NCI-H2227 (cell line): ENCODE results near the gene KLHL28.

Experiments used
- DNase-seq: peaks from one replicate; lab custom pipeline; 2025; ENCODE audit not compliant: unreplicated experiment; lab: John Stamatoyannopoulos, UW

The KLHL28 gene

DNA sequence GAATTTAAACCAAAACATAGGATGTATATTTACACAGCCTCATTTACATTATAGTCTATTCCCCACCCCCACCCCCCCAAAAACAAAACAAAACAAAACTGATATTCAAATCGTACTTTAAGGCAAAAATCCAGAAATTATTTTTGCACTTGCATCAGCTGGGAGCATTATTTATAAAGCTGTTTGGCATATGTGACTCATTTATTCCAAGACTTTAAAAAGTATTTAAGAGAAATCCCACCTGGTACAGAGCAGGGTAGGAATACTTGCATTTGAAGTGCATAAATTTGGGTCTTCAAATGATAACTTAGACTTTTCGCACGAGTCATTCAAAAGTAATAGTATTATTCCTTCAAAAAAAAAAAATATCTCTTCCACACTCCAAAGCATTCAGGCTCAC is 1.1 kb downstream of the KLHL28 start:
- DNase-seq = no peak

- DNase-seq = no peak
Observed at GRCh38 chr14:44960146-44960545, 1.6 kb downstream of the KLHL28 start.

DNA sequence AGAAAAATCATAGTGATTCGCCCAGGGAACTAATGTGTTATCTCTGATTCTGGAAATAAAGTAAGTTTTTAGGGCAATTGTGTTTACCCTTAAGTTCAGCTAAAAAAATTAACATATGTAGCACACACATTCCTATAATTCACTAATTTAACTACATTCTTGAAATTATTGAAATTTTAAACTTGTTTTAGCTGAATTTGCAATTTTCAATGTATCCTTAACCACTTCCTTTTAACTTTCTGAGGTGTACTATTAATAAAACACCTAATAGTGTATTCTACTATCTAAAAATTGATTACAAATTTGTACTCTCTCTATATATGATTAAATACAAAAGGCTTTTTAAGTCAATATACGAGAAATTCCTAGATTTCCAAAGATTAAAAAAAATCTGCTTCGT is 2.2 kb downstream of the KLHL28 start:
- no peak for DNase-seq

DNA sequence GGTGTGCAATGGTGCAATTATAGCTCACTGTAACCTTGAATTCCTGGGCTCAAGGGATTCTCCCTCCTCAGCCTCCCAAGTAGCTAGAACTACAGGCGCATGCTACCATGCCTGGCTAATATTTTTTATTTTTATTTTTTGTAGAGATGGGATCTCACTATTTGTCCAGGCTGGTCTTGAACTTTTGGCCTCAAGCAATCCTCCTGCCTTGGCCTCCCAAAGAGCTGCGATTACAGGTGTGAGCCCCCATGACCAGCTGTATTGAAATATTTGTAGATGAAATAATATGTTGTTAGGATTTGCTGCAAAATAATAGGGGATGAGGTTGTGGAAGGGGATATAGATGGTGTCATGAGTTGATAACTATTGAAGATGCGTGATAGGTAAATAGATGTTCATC is 4.9 kb downstream of the KLHL28 start:
- no peak for DNase-seq

GRCh38 chr14:44955528-44955927 is 6.2 kb downstream of the KLHL28 start:
- no peak for DNase-seq

DNA sequence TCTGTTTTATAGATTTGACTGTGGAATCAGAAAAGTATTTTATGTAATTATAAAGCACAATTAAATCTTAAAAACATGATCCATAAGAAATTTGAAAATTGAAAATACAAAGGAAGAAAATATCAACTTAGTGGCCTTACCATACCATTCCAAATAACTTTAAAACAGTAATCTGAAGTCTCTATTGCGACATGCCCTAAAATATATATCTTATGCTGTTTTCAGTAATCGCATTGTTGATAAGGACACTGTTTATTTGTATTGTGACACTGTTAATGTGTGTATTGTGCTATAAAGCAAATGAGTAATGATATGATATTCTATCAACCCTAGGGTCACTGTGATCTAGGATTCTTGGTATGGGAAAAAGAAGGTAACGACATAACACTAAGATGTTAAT is 7.0 kb downstream of the KLHL28 start:
- DNase-seq = no peak

DNA sequence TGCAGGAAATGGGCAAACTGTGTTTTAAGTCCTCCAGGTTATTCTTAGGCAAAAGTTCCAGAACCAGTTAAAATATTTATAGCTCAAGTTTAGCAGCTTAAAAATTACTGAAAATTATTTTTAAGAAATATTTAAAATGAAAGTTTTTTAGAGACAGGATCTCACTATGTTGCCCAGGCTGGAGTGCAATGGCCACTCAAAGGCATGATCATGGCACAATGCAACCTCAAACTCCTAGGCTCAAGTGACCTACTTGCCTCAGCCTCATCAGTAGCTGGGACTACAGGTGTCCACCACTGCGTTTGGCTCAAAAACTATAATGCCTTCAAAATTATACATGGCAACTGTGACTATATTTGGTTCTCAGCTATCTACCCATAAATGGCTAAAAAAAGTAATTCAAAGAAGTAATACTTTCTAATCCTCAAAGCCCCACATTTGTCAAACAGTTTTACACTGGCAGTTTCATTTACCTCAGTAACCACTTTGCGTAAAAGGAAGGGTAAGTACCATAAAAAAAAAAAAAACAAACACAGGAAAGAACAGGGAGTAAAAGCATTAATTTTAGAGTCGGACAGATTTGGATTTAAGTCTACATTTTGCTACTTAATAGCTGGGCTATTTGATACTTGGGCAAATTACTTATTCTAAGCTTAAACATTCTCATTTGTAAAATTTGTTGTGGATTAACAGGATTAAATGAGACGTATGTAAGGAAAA is 9.2 kb downstream of the KLHL28 start:
- no peak for DNase-seq

DNA sequence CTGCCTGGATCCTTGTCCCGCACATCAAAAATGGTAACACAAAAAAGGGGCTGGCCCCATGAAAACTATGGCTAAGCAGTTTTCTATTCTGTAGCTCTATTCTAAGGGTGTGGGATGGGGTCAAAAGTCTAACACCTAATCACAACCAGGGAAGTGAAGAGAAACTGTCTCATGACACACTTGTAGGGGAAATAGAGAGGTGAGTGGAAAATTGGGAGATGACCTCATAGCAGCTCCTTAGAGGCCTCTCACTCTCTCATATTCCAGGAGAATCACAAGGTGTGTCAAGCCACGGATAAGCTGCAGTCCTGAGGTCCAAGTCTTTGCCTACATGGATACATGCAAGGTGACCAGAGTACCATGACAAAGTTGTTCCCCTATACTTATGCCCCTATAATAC is 10.7 kb downstream of the KLHL28 start:
- DNase-seq = no peak

DNA sequence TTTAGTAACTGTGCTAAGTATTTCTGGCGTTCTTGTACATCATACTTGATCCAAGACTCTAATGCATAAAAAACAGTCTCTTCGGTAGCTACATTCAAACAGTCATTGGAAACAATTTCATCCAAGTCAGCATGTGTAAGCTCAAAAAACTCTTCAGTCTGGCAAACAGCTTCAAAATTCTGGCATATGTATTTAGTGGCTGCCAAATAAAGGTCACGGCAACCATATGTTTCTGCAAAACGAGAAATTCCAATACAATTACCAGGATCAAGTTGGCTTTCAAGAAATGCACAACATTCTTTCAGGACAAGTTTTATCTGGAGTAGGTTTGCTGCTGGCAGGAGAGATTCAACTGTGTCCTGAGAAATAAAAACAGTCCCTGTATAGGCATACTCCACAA is 16.5 kb downstream of the KLHL28 start:
- no peak for DNase-seq

DNA sequence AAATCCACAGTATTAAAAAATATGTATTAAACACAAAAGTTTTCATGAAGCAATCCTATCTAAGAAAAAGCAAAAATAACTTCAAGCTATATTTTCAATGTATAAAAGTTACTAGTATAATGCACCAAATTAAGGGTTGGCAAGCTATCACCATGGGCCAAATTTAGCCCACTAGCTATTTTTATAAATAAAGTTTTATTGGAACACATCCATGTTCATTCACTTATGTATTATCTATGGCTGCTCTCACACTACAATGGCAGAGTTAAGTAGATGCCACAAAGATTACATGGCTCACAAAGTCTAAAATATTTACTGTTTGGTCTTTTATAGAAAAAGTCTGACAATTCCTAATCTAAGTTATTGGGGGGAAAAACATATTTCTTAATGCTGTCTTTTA is 17.6 kb downstream of the KLHL28 start:
- DNase-seq = no peak

GRCh38 chr14:44942436-44942835 is 19.3 kb downstream of the KLHL28 start:
- DNase-seq = no peak

GRCh38 chr14:44941591-44941990 is 20.2 kb downstream of the KLHL28 start:
- no peak for DNase-seq

GRCh38 chr14:44940944-44941343 is 20.8 kb downstream of the KLHL28 start:
- no peak for DNase-seq

- no peak for DNase-seq
Observed at GRCh38 chr14:44940211-44940610, 21.5 kb downstream of the KLHL28 start.

GRCh38 chr14:44937547-44937946 is 24.2 kb downstream of the KLHL28 start:
- DNase-seq = no peak

DNA sequence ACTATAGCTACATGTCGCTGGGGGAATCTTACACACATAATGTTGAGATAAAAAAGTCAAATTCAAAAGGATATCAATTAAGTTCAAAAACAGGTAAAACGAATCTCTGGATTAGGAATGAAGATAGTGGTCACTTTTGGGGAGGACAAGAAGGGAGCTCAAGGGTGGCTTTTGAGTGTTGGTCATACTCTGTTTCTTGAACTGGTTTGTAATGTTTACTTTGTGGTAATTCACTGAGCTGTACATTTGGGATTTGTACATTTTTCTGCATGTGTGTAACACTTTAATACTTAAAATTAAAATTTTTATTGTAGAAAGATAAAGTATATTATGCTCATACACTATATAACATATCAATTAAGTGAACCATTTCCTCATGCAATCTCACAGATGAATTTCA is 26.6 kb downstream of the KLHL28 start:
- no peak for DNase-seq

- DNase-seq = no peak
Observed at GRCh38 chr14:44928793-44929192, 33.0 kb downstream of the KLHL28 start.

DNA sequence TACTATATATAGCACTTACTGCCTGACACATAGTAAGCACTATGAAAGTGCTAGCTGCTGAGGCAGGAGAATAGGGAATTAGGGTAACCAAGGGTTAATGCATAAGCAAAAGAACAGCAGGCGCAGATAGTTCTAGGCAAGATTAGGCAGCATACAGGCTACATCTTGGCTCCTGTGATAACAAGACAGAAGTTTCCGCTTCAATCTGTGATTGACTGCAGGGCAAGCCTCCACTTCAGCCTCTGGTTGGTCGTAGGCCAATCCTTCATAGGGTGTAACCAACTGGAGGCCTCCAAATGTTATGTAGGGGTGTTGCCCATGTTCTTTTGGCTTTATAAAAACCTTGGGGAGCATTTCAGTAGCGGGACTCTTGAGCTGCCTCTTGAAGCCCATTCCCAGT is 46.9 kb downstream of the KLHL28 start:
- DNase-seq = peak; percentile 32

DNA sequence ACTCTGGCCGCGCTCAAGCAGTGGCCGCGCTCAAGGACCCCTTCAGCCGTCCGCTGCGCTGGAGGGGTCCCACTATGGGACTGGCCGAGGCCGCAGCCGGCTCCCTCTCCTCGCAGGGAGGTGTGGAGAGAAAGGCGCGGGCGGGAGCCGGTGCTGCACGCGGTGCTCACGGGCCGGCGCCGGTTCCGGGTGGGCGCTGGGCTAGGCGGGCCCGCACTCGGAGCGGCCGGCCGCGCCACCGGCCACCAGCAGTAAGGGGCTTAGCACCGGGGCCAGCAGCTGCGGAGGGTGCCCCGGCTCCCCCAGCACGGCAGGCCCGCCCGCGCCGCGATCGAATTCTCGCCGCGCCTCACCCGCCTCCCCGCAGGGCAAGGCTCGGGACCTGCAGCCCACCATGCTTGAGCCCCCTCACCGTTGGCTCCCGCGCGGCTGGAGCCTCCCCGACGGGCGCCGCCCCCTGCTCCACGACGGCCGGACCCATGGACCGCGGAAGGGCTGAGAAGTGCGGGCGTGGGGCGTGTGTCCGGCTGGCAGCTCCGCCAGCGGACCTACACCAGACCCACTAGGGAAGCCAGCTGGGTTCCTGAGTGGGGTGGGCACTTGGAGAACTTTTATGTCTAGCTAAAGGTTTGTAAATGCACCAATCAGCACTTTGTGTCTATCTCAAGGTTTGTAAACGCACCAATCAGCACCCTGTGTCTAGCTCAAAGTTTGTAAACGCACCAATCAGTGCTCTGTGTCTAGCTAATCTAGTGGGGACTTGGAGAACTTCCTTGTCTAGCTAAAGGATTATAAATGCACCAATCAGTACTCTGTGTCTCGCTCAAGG is 49.5 kb downstream of the KLHL28 start:
- DNase-seq = peak; percentile 79

DNA sequence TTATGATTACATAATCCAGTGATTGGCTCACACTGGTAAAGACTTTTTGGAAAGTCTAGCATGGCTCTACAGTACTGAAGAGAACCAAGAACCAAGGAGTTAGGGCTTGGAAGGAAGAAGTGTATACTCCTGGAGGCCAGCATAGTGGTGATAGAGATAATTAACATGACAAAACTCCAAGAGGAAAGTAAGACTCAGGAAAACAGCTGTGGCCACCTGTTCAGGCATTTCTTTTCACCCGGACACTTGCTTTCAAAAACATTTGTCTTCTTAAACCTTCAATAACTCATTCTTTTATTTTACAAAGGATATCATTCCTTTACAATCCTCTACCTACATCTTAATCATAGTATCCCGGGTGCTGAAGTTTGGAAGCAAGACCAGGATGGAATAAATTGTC is 50.9 kb downstream of the KLHL28 start:
- DNase-seq = no peak

DNA sequence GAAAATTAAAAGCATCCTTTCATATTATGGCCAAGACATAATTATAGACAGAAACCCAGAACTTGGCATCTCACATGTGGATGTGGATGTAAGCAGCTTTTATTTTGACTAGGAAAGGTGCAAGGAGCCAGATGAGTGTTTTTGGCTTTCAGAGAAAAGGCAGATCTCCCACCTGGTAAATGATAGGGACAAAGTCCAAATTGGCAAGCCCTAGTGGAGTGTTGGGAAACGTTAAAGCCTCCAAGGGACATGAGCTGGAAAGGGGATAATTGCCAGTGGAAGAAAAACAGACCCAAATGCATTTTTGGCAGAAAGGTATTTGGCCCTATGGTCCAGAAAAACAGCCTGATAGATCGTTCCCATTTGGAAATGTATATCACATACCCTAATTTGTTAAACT is 60.1 kb downstream of the KLHL28 start:
- DNase-seq = no peak

DNA sequence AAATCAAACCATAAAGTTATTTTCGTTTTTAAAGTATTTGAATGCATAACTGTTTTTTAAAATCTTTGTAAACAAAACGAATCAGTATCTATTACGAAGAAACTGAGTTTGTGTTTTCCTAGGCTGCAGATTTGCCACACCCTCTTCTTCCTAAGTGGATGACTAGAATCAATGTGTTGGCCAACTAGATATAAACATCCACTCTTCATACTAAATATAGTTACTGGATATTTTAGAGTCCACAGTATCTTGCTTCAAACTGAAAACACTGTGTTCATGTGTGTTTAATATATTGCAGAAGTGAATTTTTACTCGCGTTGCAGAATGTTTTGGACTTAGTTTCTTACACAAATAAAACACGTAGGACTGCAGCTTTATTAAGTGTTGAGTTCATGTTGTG is 63.2 kb downstream of the KLHL28 start:
- peak; percentile 9 for DNase-seq

DNA sequence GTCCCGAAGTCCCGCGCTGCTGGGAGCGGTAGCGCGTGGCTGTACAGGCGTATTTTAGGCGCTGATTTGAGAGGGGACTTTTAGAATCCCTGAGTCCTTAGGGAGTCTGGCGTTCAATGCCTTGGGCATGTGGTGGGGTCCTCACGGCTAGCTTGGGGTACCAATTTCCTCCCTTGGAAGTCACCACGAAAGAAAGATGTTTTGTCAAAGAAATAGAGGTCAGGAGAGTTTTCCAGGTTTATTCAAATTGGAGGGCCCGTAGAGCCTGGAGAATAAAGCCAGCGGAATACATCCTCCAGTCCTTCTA is 63.9 kb downstream of the KLHL28 start:
- DNase-seq = no peak
